Measurements from ENCODE around the gene MRM2.

The MRM2 gene

GRCh38 chr7:2248984-2249694 is 7.1 kb upstream of the MRM2 start:
- H3K4me3 ChIP-seq (ENCODE audit: control insufficient read depth, low read depth, low read length) = no peak overlapping the region
- peak; percentile 96 for DNase-seq (ENCODE audit: low read depth)
- TF ChIP-seq, protein P1, sequence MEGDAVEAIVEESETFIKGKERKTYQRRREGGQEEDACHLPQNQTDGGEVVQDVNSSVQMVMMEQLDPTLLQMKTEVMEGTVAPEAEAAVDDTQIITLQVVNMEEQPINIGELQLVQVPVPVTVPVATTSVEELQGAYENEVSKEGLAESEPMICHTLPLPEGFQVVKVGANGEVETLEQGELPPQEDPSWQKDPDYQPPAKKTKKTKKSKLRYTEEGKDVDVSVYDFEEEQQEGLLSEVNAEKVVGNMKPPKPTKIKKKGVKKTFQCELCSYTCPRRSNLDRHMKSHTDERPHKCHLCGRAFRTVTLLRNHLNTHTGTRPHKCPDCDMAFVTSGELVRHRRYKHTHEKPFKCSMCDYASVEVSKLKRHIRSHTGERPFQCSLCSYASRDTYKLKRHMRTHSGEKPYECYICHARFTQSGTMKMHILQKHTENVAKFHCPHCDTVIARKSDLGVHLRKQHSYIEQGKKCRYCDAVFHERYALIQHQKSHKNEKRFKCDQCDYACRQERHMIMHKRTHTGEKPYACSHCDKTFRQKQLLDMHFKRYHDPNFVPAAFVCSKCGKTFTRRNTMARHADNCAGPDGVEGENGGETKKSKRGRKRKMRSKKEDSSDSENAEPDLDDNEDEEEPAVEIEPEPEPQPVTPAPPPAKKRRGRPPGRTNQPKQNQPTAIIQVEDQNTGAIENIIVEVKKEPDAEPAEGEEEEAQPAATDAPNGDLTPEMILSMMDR (conservative IDR thresholded peaks at IDR 0.05; ENCODE audit: control insufficient read depth, insufficient read depth, low read depth, low read length) = no peak

- no peak overlapping the region for H3K4me3 ChIP-seq (ENCODE audit: control insufficient read depth, low read depth, low read length)
- peak; percentile 34 for DNase-seq (ENCODE audit: low read depth)
- TF ChIP-seq, protein P1 (conservative IDR thresholded peaks at IDR 0.05; ENCODE audit: control insufficient read depth, insufficient read depth, low read depth, low read length) = peak; percentile 78
Observed at GRCh38 chr7:2247141-2247995, 5.4 kb upstream of the MRM2 start.

DNA sequence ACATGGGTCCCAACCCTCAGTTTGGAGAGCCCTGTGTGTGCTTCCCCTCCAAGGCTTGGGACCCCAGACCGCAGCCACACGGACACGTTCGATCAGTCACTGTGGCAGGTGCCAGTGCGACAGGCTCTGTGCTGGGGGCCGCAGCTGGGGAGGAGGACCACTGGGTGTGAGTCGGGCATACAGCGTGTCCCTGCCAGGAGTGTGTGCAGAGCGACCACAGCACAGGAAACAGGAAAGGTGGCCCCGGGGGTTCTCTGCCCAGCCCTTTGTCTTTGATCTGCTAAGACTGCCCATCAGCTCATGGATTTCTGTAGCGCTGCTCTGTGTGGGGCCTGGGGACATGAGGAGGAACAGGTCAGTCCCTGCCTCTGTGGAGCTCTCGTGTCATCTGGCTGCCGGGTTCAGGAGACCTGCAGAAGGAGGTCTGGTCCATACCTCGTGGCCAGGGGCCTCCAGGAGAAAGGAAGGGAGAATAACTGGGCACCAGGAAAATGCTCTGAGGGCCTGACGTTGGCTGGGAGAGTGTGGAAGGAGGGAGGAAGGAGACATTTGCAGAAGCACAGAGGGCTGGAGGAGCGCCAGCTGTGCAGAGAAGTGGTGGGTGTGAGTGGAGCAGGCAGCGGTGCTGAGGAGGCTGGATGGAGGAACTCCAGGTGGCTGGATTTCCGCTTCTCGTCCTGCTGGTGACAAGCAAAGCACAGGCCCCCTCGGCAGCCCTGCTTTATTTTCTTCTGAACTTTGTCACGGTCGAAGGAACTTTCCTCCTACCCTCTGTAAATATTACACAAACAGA is 4.1 kb upstream of the MRM2 start:
- DNase-seq (ENCODE audit: low read depth) = no peak
- TF ChIP-seq, protein P1 (conservative IDR thresholded peaks at IDR 0.05; ENCODE audit: control insufficient read depth, insufficient read depth, low read depth, low read length) = no peak
- no peak overlapping the region for H3K4me3 ChIP-seq (ENCODE audit: control insufficient read depth, low read depth, low read length)

DNA sequence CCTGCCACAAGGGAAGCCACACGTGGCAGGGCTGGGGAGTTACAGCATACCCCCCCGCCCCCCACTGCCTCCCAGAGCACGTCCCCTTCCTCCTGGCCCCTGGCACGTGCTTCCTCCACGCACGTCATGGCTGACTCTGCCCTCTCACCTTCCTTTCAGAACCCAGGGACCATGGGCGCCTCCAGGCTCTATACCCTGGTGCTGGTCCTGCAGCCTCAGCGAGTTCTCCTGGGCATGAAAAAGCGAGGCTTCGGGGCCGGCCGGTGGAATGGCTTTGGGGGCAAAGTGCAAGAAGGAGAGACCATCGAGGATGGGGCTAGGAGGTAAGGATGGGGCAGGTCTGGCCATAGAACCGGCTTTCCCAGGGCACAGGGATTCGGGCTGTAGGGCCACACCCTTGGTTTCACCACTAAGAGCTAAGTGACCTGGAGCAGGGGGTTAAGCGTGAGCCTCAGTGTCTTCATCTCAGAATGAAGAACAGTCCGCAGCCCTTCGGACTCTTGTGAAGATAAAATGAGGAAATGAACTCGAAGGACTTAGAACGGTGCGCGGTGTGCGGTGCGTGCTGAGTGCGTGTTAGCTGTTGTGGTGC is 2.5 kb upstream of the MRM2 start:
- H3K4me3 ChIP-seq (ENCODE audit: control insufficient read depth, low read depth, low read length) = no peak overlapping the region
- no peak for DNase-seq (ENCODE audit: low read depth)
- TF ChIP-seq, protein P1 (conservative IDR thresholded peaks at IDR 0.05; ENCODE audit: control insufficient read depth, insufficient read depth, low read depth, low read length) = no peak

DNA sequence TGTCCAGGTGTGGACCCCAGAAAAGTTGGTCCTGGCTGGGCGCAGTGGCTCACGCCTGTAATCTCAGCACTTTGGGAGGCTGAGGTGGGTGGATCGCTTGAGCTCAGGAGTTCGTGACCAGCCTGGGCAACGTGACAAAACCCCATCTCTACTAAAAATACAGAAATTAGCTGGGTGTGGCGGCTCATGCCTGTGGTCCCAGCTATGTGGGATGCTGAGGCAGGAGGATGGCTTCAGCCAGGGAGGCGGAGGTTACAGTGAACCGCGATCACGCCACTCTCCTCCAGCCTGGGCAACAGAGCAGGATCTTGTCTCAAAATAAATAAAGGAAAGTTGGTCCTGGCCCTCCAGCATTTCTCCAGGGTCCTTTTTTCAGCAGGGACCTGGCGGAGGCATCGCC is 1.5 kb upstream of the MRM2 start:
- no peak for DNase-seq (ENCODE audit: low read depth)
- H3K4me3 ChIP-seq (ENCODE audit: control insufficient read depth, low read depth, low read length) = no peak overlapping the region
- TF ChIP-seq, protein P1 (conservative IDR thresholded peaks at IDR 0.05; ENCODE audit: control insufficient read depth, insufficient read depth, low read depth, low read length) = no peak
